ENCODE results near the gene LRBA. TPM values are rescaled to one million over a fixed set of nuclear protein-coding genes. Genes with fewer than 3 reads are reported as not detected.

The LRBA gene
- total RNA-seq, 2 donors from 2014 or later, result 30.9 to 33.7 TPM

DNA sequence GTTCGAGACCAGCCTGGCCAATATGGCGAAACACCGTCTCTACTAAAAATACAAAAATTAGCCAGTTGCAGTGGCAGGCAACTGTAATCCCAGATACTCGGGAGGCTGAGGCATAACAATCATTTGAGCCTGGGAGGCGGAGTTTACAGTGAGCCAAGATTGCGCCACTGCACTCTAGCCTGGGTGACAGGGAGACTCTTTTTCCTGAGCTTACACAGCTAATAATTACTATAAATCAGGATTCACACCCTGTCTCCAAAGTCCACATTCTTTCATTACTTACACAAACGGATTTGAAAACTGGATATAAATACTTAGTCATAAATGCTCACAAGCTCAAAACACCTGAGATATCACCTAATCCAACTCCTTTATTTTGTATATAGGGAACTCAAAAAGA, 151.6 kb downstream of the LRBA start:
- H3K36me3 ChIP-seq, result no peaks in the 10 kb centered on the region
- TF ChIP-seq, protein P1, sequence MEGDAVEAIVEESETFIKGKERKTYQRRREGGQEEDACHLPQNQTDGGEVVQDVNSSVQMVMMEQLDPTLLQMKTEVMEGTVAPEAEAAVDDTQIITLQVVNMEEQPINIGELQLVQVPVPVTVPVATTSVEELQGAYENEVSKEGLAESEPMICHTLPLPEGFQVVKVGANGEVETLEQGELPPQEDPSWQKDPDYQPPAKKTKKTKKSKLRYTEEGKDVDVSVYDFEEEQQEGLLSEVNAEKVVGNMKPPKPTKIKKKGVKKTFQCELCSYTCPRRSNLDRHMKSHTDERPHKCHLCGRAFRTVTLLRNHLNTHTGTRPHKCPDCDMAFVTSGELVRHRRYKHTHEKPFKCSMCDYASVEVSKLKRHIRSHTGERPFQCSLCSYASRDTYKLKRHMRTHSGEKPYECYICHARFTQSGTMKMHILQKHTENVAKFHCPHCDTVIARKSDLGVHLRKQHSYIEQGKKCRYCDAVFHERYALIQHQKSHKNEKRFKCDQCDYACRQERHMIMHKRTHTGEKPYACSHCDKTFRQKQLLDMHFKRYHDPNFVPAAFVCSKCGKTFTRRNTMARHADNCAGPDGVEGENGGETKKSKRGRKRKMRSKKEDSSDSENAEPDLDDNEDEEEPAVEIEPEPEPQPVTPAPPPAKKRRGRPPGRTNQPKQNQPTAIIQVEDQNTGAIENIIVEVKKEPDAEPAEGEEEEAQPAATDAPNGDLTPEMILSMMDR (IDR thresholded peaks at IDR 0.05), result no peak
- no peak overlapping the region for H3K27ac ChIP-seq
- ATAC-seq (ENCODE audit: insufficient number of reproducible peaks, low FRiP score, low read depth), result no peak
- DNase-seq (ENCODE audit: low spot score), result no peak
- no peaks in the 10 kb centered on the region for H3K27me3 ChIP-seq (replicated peaks; ENCODE audit: insufficient read depth)
- H3K9me3 ChIP-seq, result no peaks in the 10 kb centered on the region
- H3K4me1 ChIP-seq (ENCODE audit: control insufficient read depth in 1 of 2, low read depth in 2 of 2), result no peaks in the 10 kb centered on the region
- no peak overlapping the region for H3K4me3 ChIP-seq

DNA sequence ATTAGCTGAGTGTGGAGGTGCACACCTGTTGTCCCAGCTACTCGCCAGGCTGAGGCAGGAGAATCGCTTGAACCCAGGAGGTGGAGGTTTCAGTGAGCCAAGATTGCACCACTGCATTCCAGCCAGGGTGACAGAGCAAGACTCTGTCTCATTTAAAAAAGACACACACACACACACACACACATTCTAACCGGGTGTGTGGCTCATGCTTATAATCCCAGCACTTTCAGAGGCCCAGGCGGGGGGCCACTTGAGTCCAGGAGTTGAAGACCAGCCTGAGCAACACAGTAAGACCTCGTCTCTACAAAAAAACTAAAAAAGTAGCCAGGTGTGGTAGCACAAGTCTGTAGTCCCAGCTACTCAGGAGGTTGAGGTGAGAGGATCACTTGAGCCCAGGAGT, 152.3 kb downstream of the LRBA start:
- TF ChIP-seq, protein P1 (IDR thresholded peaks at IDR 0.05), result no peak
- Histone ChIP-seq H3K4me3 (no peak overlapping the region), H3K27me3 (replicated peaks; ENCODE audit: insufficient read depth) (no peaks in the 10 kb centered on the region), H3K36me3 (no peaks in the 10 kb centered on the region), H3K27ac (no peak overlapping the region), H3K9me3 (no peaks in the 10 kb centered on the region), H3K4me1 (ENCODE audit: control insufficient read depth in 1 of 2, low read depth in 2 of 2) (no peaks in the 10 kb centered on the region)
- DNase-seq (ENCODE audit: low spot score), result no peak
- ATAC-seq (ENCODE audit: insufficient number of reproducible peaks, low FRiP score, low read depth), result no peak

- Histone ChIP-seq H3K36me3 (no peaks in the 10 kb centered on the region), H3K4me1 (ENCODE audit: control insufficient read depth in 1 of 2, low read depth in 2 of 2) (no peaks in the 10 kb centered on the region), H3K9me3 (no peaks in the 10 kb centered on the region), H3K27me3 (replicated peaks; ENCODE audit: insufficient read depth) (no peaks in the 10 kb centered on the region), H3K27ac (no peak overlapping the region), H3K4me3 (no peak overlapping the region)
- TF ChIP-seq, protein P1 (IDR thresholded peaks at IDR 0.05), result no peak
- ATAC-seq (ENCODE audit: insufficient number of reproducible peaks, low FRiP score, low read depth) (no peak), DNase-seq (ENCODE audit: low spot score) (no peak)
Observed at GRCh38 chr4:150859453-150859852, 155.6 kb downstream of the LRBA start.

DNA sequence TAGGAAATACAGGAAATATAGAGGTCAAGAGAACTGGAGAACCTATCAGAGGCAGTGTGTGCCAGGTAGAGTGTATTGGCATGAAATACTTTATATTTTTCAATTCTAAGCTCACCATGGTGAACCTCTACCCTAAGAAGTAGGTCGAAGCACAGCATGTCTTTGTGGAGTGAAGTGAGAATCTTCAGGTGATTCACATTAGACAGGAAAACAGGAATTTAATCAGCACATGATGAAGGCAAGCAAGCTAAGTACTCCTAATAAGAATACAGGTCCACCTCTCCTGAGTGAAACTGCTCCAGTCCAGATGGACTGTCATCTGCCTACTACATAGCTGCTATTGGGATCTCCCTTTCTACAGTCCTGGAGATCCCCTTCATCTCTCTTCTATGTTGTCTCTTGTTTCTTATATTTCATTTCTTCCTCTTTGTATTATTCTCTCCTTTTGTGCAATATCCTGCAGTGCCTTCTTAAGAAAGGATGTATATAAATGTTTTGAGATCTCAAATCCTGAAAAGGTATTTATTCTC, 159.0 kb downstream of the LRBA start:
- TF ChIP-seq, protein P1 (IDR thresholded peaks at IDR 0.05), result no peak
- no peaks in the 10 kb centered on the region for H3K36me3 ChIP-seq
- ATAC-seq (ENCODE audit: insufficient number of reproducible peaks, low FRiP score, low read depth) (no peak), DNase-seq (ENCODE audit: low spot score) (no peak)
- H3K4me3 ChIP-seq, result no peak overlapping the region
- no peaks in the 10 kb centered on the region for H3K27me3 ChIP-seq (replicated peaks; ENCODE audit: insufficient read depth)
- H3K4me1 ChIP-seq (ENCODE audit: control insufficient read depth in 1 of 2, low read depth in 2 of 2), result no peaks in the 10 kb centered on the region
- no peak overlapping the region for H3K27ac ChIP-seq
- H3K9me3 ChIP-seq, result no peaks in the 10 kb centered on the region

DNA sequence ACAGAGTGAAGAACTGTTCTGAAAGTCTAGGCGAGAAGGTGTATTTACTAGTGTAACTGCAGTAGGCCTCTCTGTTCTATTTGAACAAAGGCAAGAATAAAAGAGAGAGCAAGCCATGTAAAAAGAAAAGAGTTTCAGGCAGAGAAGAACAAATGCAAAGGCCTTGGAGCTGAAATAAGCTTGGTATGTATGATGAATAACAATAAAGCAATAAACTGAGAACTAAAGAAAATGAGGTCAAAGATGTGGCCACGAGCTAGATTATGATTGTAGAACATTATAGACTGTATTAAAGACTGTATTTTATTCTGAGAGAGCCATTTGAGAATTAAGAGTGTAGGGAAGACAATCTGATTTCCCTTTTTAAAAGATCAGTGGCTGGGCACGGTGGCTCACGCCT, 160.5 kb downstream of the LRBA start:
- H3K27ac ChIP-seq, result no peak overlapping the region
- H3K27me3 ChIP-seq (replicated peaks; ENCODE audit: insufficient read depth), result no peaks in the 10 kb centered on the region
- no peak for DNase-seq (ENCODE audit: low spot score)
- no peak for ATAC-seq (ENCODE audit: insufficient number of reproducible peaks, low FRiP score, low read depth)
- H3K9me3 ChIP-seq, result no peaks in the 10 kb centered on the region
- no peaks in the 10 kb centered on the region for H3K36me3 ChIP-seq
- TF ChIP-seq, protein P1 (IDR thresholded peaks at IDR 0.05), result no peak
- no peaks in the 10 kb centered on the region for H3K4me1 ChIP-seq (ENCODE audit: control insufficient read depth in 1 of 2, low read depth in 2 of 2)
- H3K4me3 ChIP-seq, result no peak overlapping the region

Measured in thoracic aorta (tissue), 2 donors.